ENCODE data around the gene RPS6KA1.

RPS6KA1 gene

GRCh38 chr1:26548841-26549240 lies 19.3 kb downstream of the RPS6KA1 start:
- in situ Hi-C loops (cut with HindIII; ENCODE audit: low pct_unique_long_range_greater_than_20kb, low sequenced_read_pairs) = no loop called here
- DNase-seq (ENCODE audit: low read depth in 1 of 2, low spot score in 1 of 2) = no peak
- no peak for TF ChIP-seq JUND (IDR thresholded peaks at IDR 0.05; ENCODE audit: low read depth)

- no peak for DNase-seq (ENCODE audit: low read depth in 1 of 2, low spot score in 1 of 2)
- in situ Hi-C loops (cut with HindIII; ENCODE audit: low pct_unique_long_range_greater_than_20kb, low sequenced_read_pairs) = no loop called here
- TF ChIP-seq JUND (IDR thresholded peaks at IDR 0.05; ENCODE audit: low read depth) = no peak
Measured at GRCh38 chr1:26550946-26551345, 21.4 kb downstream of the RPS6KA1 start.

GRCh38 chr1:26552720-26553119 lies 23.2 kb downstream of the RPS6KA1 start:
- DNase-seq (ENCODE audit: low read depth in 1 of 2, low spot score in 1 of 2) = no peak
- in situ Hi-C loops (cut with HindIII; ENCODE audit: low pct_unique_long_range_greater_than_20kb, low sequenced_read_pairs) = no loop called here

GRCh38 chr1:26553942-26554682 lies 24.6 kb downstream of the RPS6KA1 start:
- no peak for DNase-seq (ENCODE audit: low read depth in 1 of 2, low spot score in 1 of 2)
- TF ChIP-seq JUND (IDR thresholded peaks at IDR 0.05; ENCODE audit: low read depth) = no peak
- in situ Hi-C loops (cut with HindIII; ENCODE audit: low pct_unique_long_range_greater_than_20kb, low sequenced_read_pairs) = no loop called here

More at GRCh38 chr1:26552720-26553119, 23.2 kb downstream of the RPS6KA1 start:
- TF ChIP-seq JUND (IDR thresholded peaks at IDR 0.05; ENCODE audit: low read depth) = no peak

- no peak for DNase-seq (ENCODE audit: low read depth in 1 of 2, low spot score in 1 of 2)
- no peak for TF ChIP-seq JUND (IDR thresholded peaks at IDR 0.05; ENCODE audit: low read depth)
- in situ Hi-C loops (cut with HindIII; ENCODE audit: low pct_unique_long_range_greater_than_20kb, low sequenced_read_pairs) = no loop called here
Measured at GRCh38 chr1:26554781-26555180, 25.2 kb downstream of the RPS6KA1 start.

- in situ Hi-C loops (cut with HindIII; ENCODE audit: low pct_unique_long_range_greater_than_20kb, low sequenced_read_pairs) = no loop called here
- TF ChIP-seq JUND (IDR thresholded peaks at IDR 0.05; ENCODE audit: low read depth) = no peak
- DNase-seq (ENCODE audit: low read depth in 1 of 2, low spot score in 1 of 2) = no peak
Measured at GRCh38 chr1:26555550-26555981, 26.0 kb downstream of the RPS6KA1 start.

GRCh38 chr1:26556111-26556510 lies 26.6 kb downstream of the RPS6KA1 start:
- no peak for TF ChIP-seq JUND (IDR thresholded peaks at IDR 0.05; ENCODE audit: low read depth)
- DNase-seq (ENCODE audit: low read depth in 1 of 2, low spot score in 1 of 2) = no peak
- in situ Hi-C loops (cut with HindIII; ENCODE audit: low pct_unique_long_range_greater_than_20kb, low sequenced_read_pairs) = no loop called here

- in situ Hi-C loops (cut with HindIII; ENCODE audit: low pct_unique_long_range_greater_than_20kb, low sequenced_read_pairs) = no loop called here
- TF ChIP-seq JUND (IDR thresholded peaks at IDR 0.05; ENCODE audit: low read depth) = no peak
- no peak for DNase-seq (ENCODE audit: low read depth in 1 of 2, low spot score in 1 of 2)
Measured at GRCh38 chr1:26557008-26557407, 27.4 kb downstream of the RPS6KA1 start.

GRCh38 chr1:26558685-26559048 lies 29.1 kb downstream of the RPS6KA1 start:
- no peak for TF ChIP-seq JUND (IDR thresholded peaks at IDR 0.05; ENCODE audit: low read depth)
- no peak for DNase-seq (ENCODE audit: low read depth in 1 of 2, low spot score in 1 of 2)

GRCh38 chr1:26560403-26560780 lies 30.8 kb downstream of the RPS6KA1 start:
- in situ Hi-C loops (cut with HindIII; ENCODE audit: low pct_unique_long_range_greater_than_20kb, low sequenced_read_pairs) = no loop called here
- no peak for DNase-seq (ENCODE audit: low read depth in 1 of 2, low spot score in 1 of 2)
- no peak for TF ChIP-seq JUND (IDR thresholded peaks at IDR 0.05; ENCODE audit: low read depth)

More at GRCh38 chr1:26558685-26559048, 29.1 kb downstream of the RPS6KA1 start:
- in situ Hi-C loops (cut with HindIII; ENCODE audit: low pct_unique_long_range_greater_than_20kb, low sequenced_read_pairs) = no loop called here

GRCh38 chr1:26570287-26570686 lies 40.7 kb downstream of the RPS6KA1 start:
- TF ChIP-seq JUND (IDR thresholded peaks at IDR 0.05; ENCODE audit: low read depth) = no peak
- no peak for DNase-seq (ENCODE audit: low read depth in 1 of 2, low spot score in 1 of 2)
- in situ Hi-C loops (cut with HindIII; ENCODE audit: low pct_unique_long_range_greater_than_20kb, low sequenced_read_pairs) = no loop called here

GRCh38 chr1:26571381-26571780 lies 41.8 kb downstream of the RPS6KA1 start:
- TF ChIP-seq JUND (IDR thresholded peaks at IDR 0.05; ENCODE audit: low read depth) = no peak
- DNase-seq (ENCODE audit: low read depth in 1 of 2, low spot score in 1 of 2) = no peak
- in situ Hi-C loops (cut with HindIII; ENCODE audit: low pct_unique_long_range_greater_than_20kb, low sequenced_read_pairs) = no loop called here

- no peak for DNase-seq (ENCODE audit: low read depth in 1 of 2, low spot score in 1 of 2)
- in situ Hi-C loops (cut with HindIII; ENCODE audit: low pct_unique_long_range_greater_than_20kb, low sequenced_read_pairs) = no loop called here
Measured at GRCh38 chr1:26574018-26574417, 44.5 kb downstream of the RPS6KA1 start.

GRCh38 chr1:26574719-26575251 lies 45.2 kb downstream of the RPS6KA1 start:
- DNase-seq (ENCODE audit: low read depth in 1 of 2, low spot score in 1 of 2) = no peak
- no peak for TF ChIP-seq JUND (IDR thresholded peaks at IDR 0.05; ENCODE audit: low read depth)

More at GRCh38 chr1:26574018-26574417, 44.5 kb downstream of the RPS6KA1 start:
- TF ChIP-seq JUND (IDR thresholded peaks at IDR 0.05; ENCODE audit: low read depth) = no peak

More at GRCh38 chr1:26574719-26575251, 45.2 kb downstream of the RPS6KA1 start:
- in situ Hi-C loops (cut with HindIII; ENCODE audit: low pct_unique_long_range_greater_than_20kb, low sequenced_read_pairs) = no loop called here
